Endothelial cell of umbilical vein (primary cell): ENCODE results near the gene DUSP6. TPM values are rescaled to one million over a fixed set of nuclear protein-coding genes. Genes with fewer than 3 reads are reported as not detected.

Source experiments
- BruUV-seq: library from RNA; stranded (reverse); fragments of 400-500 nt; replicated peaks from 2 replicates; lab custom pipeline; 2021; lab: Mats Ljungman, UMichigan
- CTCF ChIA-PET: fragments of 300-600, 350-600 bp; sonication (Branson Sonifier 250); formaldehyde crosslinking; loops from one replicate; lab custom pipeline; 2021; ENCODE audit warnings: antibody characterized with exemption, inconsistent platforms; lab: Charles Lee
- POLR2A ChIA-PET: fragments of 300-600, 350-600 bp; sonication (Branson Sonifier 250); formaldehyde crosslinking; loops from one replicate; lab custom pipeline; 2021; ENCODE audit warnings: antibody characterized with exemption, inconsistent platforms; lab: Charles Lee
- DNase-seq: peaks from one replicate; pipeline ENCODE4 v3.0.0-alpha.2; 2011; ENCODE audit warnings: low read depth, low spot score
- FAIRE-seq: peaks from 2 replicates; lab custom pipeline; 2011; peaks lifted over from hg19 to GRCh38; lab: Jason Lieb, UNC
- H2AFZ ChIP-seq: 2 replicates; pipeline ENCODE4 v1.6.0; 2012; ENCODE audit warnings: low read depth, low read length, control low read depth, inconsistent platforms
- H3K27ac ChIP-seq: 2 replicates; pipeline ENCODE4 v1.5.1; 2011; ENCODE audit warnings: low read depth, mild to moderate bottlenecking, control low read depth, low read length, moderate library complexity; ENCODE audit not compliant: insufficient read depth
- H3K27me3 ChIP-seq, 2 experiments: 2 replicates each; pipeline versions ENCODE4 v1.6.0 to v1.6.1; 2011; ENCODE audit warnings: low read length in 2 of 2, mixed read lengths in 1 of 2; ENCODE audit not compliant: control insufficient read depth in 2 of 2, insufficient read depth in 2 of 2
- H3K36me3 ChIP-seq, 2 experiments: 2 replicates in 1 of 2; 3 replicates in 1 of 2; pipeline ENCODE4 v1.5.1; 2011; ENCODE audit warnings: low read length in 2 of 2, mild to moderate bottlenecking in 1 of 2, moderate library complexity in 1 of 2; ENCODE audit not compliant: control insufficient read depth in 2 of 2, insufficient read depth in 2 of 2; ENCODE audit errors: extremely low read depth in 1 of 2
- H3K4me1 ChIP-seq: 3 replicates; pipeline ENCODE4 v1.5.1; 2011; ENCODE audit warnings: mild to moderate bottlenecking, low read length; ENCODE audit not compliant: control insufficient read depth, insufficient read depth; ENCODE audit errors: extremely low read depth
- H3K4me2 ChIP-seq: 2 replicates; pipeline ENCODE4 v1.6.1; 2011; ENCODE audit warnings: low read length, control low read depth, mixed read lengths; ENCODE audit not compliant: insufficient read depth
- H3K4me3 ChIP-seq, 3 experiments: fragments of 200-600 bp in 1 of 3; sonication (generic), shearing (Covaris generic) in 1 of 3; replicated peaks in 1 of 3; 2 replicates each; pipeline ENCODE4 v1.5.1; 2011 to 2016; ENCODE audit warnings: control low read depth in 3 of 3, low read length in 3 of 3, mild to moderate bottlenecking in 2 of 3, inconsistent platforms in 1 of 3, low read depth in 1 of 3, moderate library complexity in 1 of 3; ENCODE audit not compliant: insufficient read depth in 1 of 3
- H3K79me2 ChIP-seq: 2 replicates; pipeline ENCODE4 v1.6.0; 2012; ENCODE audit warnings: low read length, inconsistent platforms; ENCODE audit not compliant: control insufficient read depth, insufficient read depth
- H3K9ac ChIP-seq: replicated peaks from 2 replicates; pipeline ENCODE3; 2011; ENCODE audit warnings: low read length, control low read depth; ENCODE audit not compliant: insufficient read depth; ENCODE audit errors: extremely low read depth
- H3K9me1 ChIP-seq: replicated peaks from 3 replicates; pipeline ENCODE4 v1.6.0; 2011; ENCODE audit warnings: mild to moderate bottlenecking, low read length; ENCODE audit not compliant: control insufficient read depth, insufficient read depth; ENCODE audit errors: extremely low read depth
- H3K9me3 ChIP-seq: replicated peaks from 2 replicates; pipeline ENCODE4 v1.5.1; 2012; ENCODE audit warnings: low read length, inconsistent platforms; ENCODE audit not compliant: control insufficient read depth, insufficient read depth
- H4K20me1 ChIP-seq: replicated peaks from 2 replicates; pipeline ENCODE3; 2011; ENCODE audit warnings: mild to moderate bottlenecking, low read length; ENCODE audit not compliant: control insufficient read depth, insufficient read depth; ENCODE audit errors: extremely low read depth
- CTCF ChIP-seq, 2 donors: IDR thresholded peaks; 1 replicate in 1 of 2; 2 replicates in 1 of 2; pipeline ENCODE4 v1.5.1; 2011; ENCODE audit warnings: low read length in 2 of 2, mild to moderate bottlenecking in 2 of 2, moderate library complexity in 2 of 2, control low read depth in 1 of 2, inconsistent platforms in 1 of 2, low read depth in 1 of 2; ENCODE audit not compliant: insufficient read depth in 1 of 2; ENCODE audit errors: extremely low read depth in 1 of 2
- EZH2 ChIP-seq: IDR thresholded peaks from 2 replicates; pipeline ENCODE4 v1.6.1; 2012; ENCODE audit warnings: borderline replicate concordance, low read depth, mild to moderate bottlenecking, moderate library complexity, low read length, inconsistent platforms; ENCODE audit not compliant: severe bottlenecking
- FOS ChIP-seq: IDR thresholded peaks from 2 replicates; pipeline ENCODE4 v1.6.1; 2011; ENCODE audit warnings: mild to moderate bottlenecking, low read length, moderate library complexity, borderline replicate concordance; ENCODE audit not compliant: insufficient read depth
- GATA2 ChIP-seq: IDR thresholded peaks from 2 replicates; pipeline ENCODE4 v1.7.0; 2011; ENCODE audit warnings: low read depth, mild to moderate bottlenecking, moderate library complexity, mixed read lengths, low read length; ENCODE audit not compliant: insufficient read length, insufficient read depth
- JUN ChIP-seq: IDR thresholded peaks from 2 replicates; pipeline ENCODE4 v1.6.1; 2011; ENCODE audit warnings: borderline replicate concordance, low read depth; ENCODE audit not compliant: insufficient read length, insufficient read depth
- MAX ChIP-seq: IDR thresholded peaks from 2 replicates; pipeline ENCODE4 v1.6.1; 2011; ENCODE audit not compliant: insufficient read depth, insufficient read length
- MYC ChIP-seq: IDR thresholded peaks from one replicate; pipeline ENCODE4 v1.6.1; 2011; ENCODE audit warnings: mild to moderate bottlenecking, low read depth, low read length
- POLR2A ChIP-seq: IDR thresholded peaks from 2 replicates; pipeline ENCODE4 v1.6.1; 2012; ENCODE audit warnings: low read depth, mild to moderate bottlenecking, control low read depth, low read length
- POLR2AphosphoS5 ChIP-seq: IDR thresholded peaks from 2 replicates; pipeline ENCODE4 v1.6.1; 2012; ENCODE audit warnings: low read depth, mild to moderate bottlenecking, control low read depth, low read length, moderate library complexity; ENCODE audit not compliant: insufficient read depth
- dilution Hi-C: fragments of 300-500 bp; cut with MboI; formaldehyde crosslinking; loops from one replicate; pipeline ENCODE4 v1.15.0; 2019; ENCODE audit warnings: low sequenced_read_pairs; ENCODE audit not compliant: extremely low pct_ligation_motif_present
- intact Hi-C: fragments of 100-400 bp; cut with micrococcal nuclease; formaldehyde crosslinking; loops from one replicate; pipeline ENCODE4 v1.10.0; 2022
- polyA plus RNA-seq, 4 experiments: library from polyadenylated mRNA; depleted of rRNA in 3 of 4; stranded (reverse) in 3 of 4; unstranded in 1 of 4; fragments of >200 nt; gene quantifications; 2 replicates each; pipeline versions ENCODE4 v1.2.1 to v1.2.3, GENCODE V29; 2011 to 2012; ENCODE audit warnings: missing spikeins in 1 of 4
- total RNA-seq: library from RNA; stranded (reverse); gene quantifications from 2 replicates; pipeline ENCODE4 v1.2.3, GENCODE V29; 2021

DUSP6 gene
- total and polyA plus RNA-seq, 2 donors (not counting 3 experiments of a cell fraction or from before 2014, with no cell fraction given) = 148 to 149 TPM

- Histone ChIP-seq H4K20me1 (no peaks in the 10 kb centered on the region), H3K4me2 (no peak overlapping the region), H3K27ac (no peak overlapping the region), H3K9ac (no peak overlapping the region), H3K4me1 (peaks cover 6% of the 10 kb centered on the region), H2AFZ (no peak overlapping the region), H3K9me1 (no peaks in the 10 kb centered on the region), H3K27me3 (no peaks in the 10 kb centered on the region), H3K4me3 (no peak overlapping the region), H3K79me2 (no peaks in the 10 kb centered on the region), H3K36me3 (no peaks in the 10 kb centered on the region), H3K9me3 (no peaks in the 10 kb centered on the region)
- intact Hi-C loops (no loop called here), dilution Hi-C loops (no loop called here)
- no peak for FAIRE-seq
- no TSS peak for BruUV-seq
- ChIA-PET POLR2A (no interaction called here), CTCF (no interaction called here)
- TF ChIP-seq MAX = no peak
- no peak for TF ChIP-seq JUN
- no peak for TF ChIP-seq CTCF (IDR thresholded peaks at IDR 0.05; ENCODE audit: extremely low read depth in 1 of 2, insufficient read depth in 1 of 2, low read depth in 1 of 2, low read length in 2 of 2)
- DNase-seq = no peak
Observed at GRCh38 chr12:89314060-89314761, 38.1 kb downstream of the DUSP6 start.

- POLR2A ChIA-PET = no interaction called here
- no peak overlapping the region for H3K9ac ChIP-seq
- dilution Hi-C loops (no loop called here), intact Hi-C loops (no loop called here)
- no peaks in the 10 kb centered on the region for H3K9me3 ChIP-seq
- DNase-seq (no peak), FAIRE-seq (no peak)
- peaks cover 6% of the 10 kb centered on the region for H3K4me1 ChIP-seq
- CTCF ChIA-PET = no interaction called here
- H3K4me3 ChIP-seq = no peak overlapping the region
- no peak for TF ChIP-seq CTCF (IDR thresholded peaks at IDR 0.05; ENCODE audit: extremely low read depth in 1 of 2, insufficient read depth in 1 of 2, low read depth in 1 of 2, low read length in 2 of 2)
- TF ChIP-seq EZH2 = no peak
- no peak for TF ChIP-seq MAX
- TF ChIP-seq MYC = no peak
- TF ChIP-seq GATA2 = no peak
- TF ChIP-seq JUN = no peak
- no peak for TF ChIP-seq POLR2AphosphoS5
- no peak for TF ChIP-seq FOS
- TF ChIP-seq POLR2A = no peak
- H3K79me2 ChIP-seq = no peaks in the 10 kb centered on the region
- BruUV-seq = no TSS peak
- no peaks in the 10 kb centered on the region for H4K20me1 ChIP-seq
- no peaks in the 10 kb centered on the region for H3K27me3 ChIP-seq
- H3K4me2 ChIP-seq = no peak overlapping the region
- H3K9me1 ChIP-seq = no peaks in the 10 kb centered on the region
- H2AFZ ChIP-seq = no peak overlapping the region
- H3K27ac ChIP-seq = no peak overlapping the region
- no peaks in the 10 kb centered on the region for H3K36me3 ChIP-seq
Observed at GRCh38 chr12:89311703-89312293, 40.5 kb downstream of the DUSP6 start.
